Smooth muscle cell (in vitro differentiated cells): ENCODE data around the gene ID2. TPM values are rescaled to one million over a fixed set of nuclear protein-coding genes. Genes with fewer than 3 reads are reported as not detected.

Experiments used
- DNase-seq: peaks from one replicate; lab custom pipeline; 2025; ENCODE audit not compliant: unreplicated experiment; lab: John Stamatoyannopoulos, UW
- H2AFZ ChIP-seq: fragments of 200-600 bp; sonication (generic); 2 replicates; pipeline ENCODE4 v1.6.0; 2016; ENCODE audit warnings: antibody characterized with exemption, low read depth, mild to moderate bottlenecking
- H3F3A ChIP-seq: fragments of 200-600 bp; sonication (generic); 2 replicates; pipeline ENCODE4 v1.6.0; 2017; ENCODE audit warnings: antibody characterized with exemption, low read depth
- H3K27ac ChIP-seq: fragments of 200-600 bp; sonication (generic); 2 replicates; pipeline ENCODE4 v1.5.1; 2016; ENCODE audit warnings: low read depth, mild to moderate bottlenecking
- H3K27me3 ChIP-seq: fragments of 200-600 bp; sonication (generic); 2 replicates; pipeline ENCODE4 v1.6.1; 2016; ENCODE audit warnings: low read depth, mild to moderate bottlenecking
- H3K36me3 ChIP-seq: fragments of 200-600 bp; sonication (generic); 2 replicates; pipeline ENCODE4 v1.5.1; 2016; ENCODE audit warnings: low read depth
- H3K4me1 ChIP-seq: fragments of 200-600 bp; sonication (generic); 2 replicates; pipeline ENCODE4 v1.5.1; 2016; ENCODE audit warnings: low read depth
- H3K4me2 ChIP-seq: fragments of 200-600 bp; sonication (generic); 2 replicates; pipeline ENCODE4 v1.6.0; 2016; ENCODE audit warnings: mild to moderate bottlenecking
- H3K4me3 ChIP-seq: fragments of 200-600 bp; sonication (generic); 2 replicates; pipeline ENCODE4 v1.5.1; 2016; ENCODE audit warnings: mild to moderate bottlenecking
- H3K79me2 ChIP-seq: fragments of 200-600 bp; sonication (generic); 2 replicates; pipeline ENCODE4 v1.6.0; 2016; ENCODE audit warnings: low read depth, mild to moderate bottlenecking
- H3K9ac ChIP-seq: fragments of 200-600 bp; sonication (generic); 2 replicates; pipeline ENCODE4 v1.6.0; 2016; ENCODE audit warnings: low read depth
- H3K9me3 ChIP-seq: fragments of 200-600 bp; sonication (generic); replicated peaks from 2 replicates; pipeline ENCODE4 v1.5.1; 2016; ENCODE audit warnings: low read depth
- H4K20me1 ChIP-seq: fragments of 200-600 bp; sonication (generic); 2 replicates; pipeline ENCODE4 v1.6.0; 2016; ENCODE audit warnings: low read depth
- CTCF ChIP-seq: fragments of 200-600 bp; sonication (generic); IDR thresholded peaks from 2 replicates; pipeline ENCODE4 v1.5.1; 2017; ENCODE audit warnings: borderline replicate concordance, mild to moderate bottlenecking, antibody characterized with exemption; ENCODE audit not compliant: insufficient read depth, poor library complexity, severe bottlenecking
- WGBS: methylation state at CpG from one replicate; pipeline ENCODE4 v1.1.7; 2016; ENCODE audit warnings: low lambda C conversion rate; 5-methylcytosine and 5-hydroxymethylcytosine counted together
- polyA plus RNA-seq: library from polyadenylated mRNA; unstranded; fragments of >200 nt; fragmentation: Nextera tagmentation; extraction: Ambion mirVana; gene quantifications from 2 replicates; pipeline ENCODE4 v1.2.1, GENCODE V29; 2016
- total RNA-seq: library from RNA; depleted of rRNA; stranded (reverse); fragments of >200 nt; gene quantifications from 2 replicates; pipeline ENCODE4 v1.2.3, GENCODE V29; 2014

Gene ID2
- total and polyA plus RNA-seq, 2 experiments from 2014 or later, result 83.9 to 218 TPM

- Histone ChIP-seq H3K9ac (no peak overlapping the region), H3F3A (no peaks in the 10 kb centered on the region), H2AFZ (no peak overlapping the region), H3K27me3 (no peaks in the 10 kb centered on the region), H3K36me3 (no peaks in the 10 kb centered on the region), H4K20me1 (no peaks in the 10 kb centered on the region), H3K4me1 (peaks cover 47% of the 10 kb centered on the region), H3K9me3 (no peaks in the 10 kb centered on the region), H3K27ac (no peak overlapping the region), H3K79me2 (no peaks in the 10 kb centered on the region), H3K4me2 (no peak overlapping the region), H3K4me3 (no peak overlapping the region)
- WGBS, result 87% methylated on average over 16 of the region's 16 CpGs
- DNase-seq, result no peak
- no peak for TF ChIP-seq CTCF
These were observed 40.4 kb upstream of the ID2 start for GRCh38 chr2:8641301-8641965.

GRCh38 chr2:8642366-8643068 lies 39.3 kb upstream of the ID2 start:
- no peak overlapping the region for H3K4me3 ChIP-seq
- no peaks in the 10 kb centered on the region for H3K79me2 ChIP-seq
- H3K36me3 ChIP-seq, result no peaks in the 10 kb centered on the region
- H3K9me3 ChIP-seq, result no peaks in the 10 kb centered on the region
- no peak overlapping the region for H3K9ac ChIP-seq
- no peak overlapping the region for H3K27ac ChIP-seq
- peaks cover 36% of the 10 kb centered on the region for H3K4me1 ChIP-seq
- no peak overlapping the region for H2AFZ ChIP-seq
- no peak for DNase-seq
- H4K20me1 ChIP-seq, result no peaks in the 10 kb centered on the region
- no peak for TF ChIP-seq CTCF
- H3K27me3 ChIP-seq, result no peaks in the 10 kb centered on the region
- H3K4me2 ChIP-seq, result no peak overlapping the region
- 76% methylated on average over 12 of the region's 12 CpGs for WGBS
- H3F3A ChIP-seq, result no peaks in the 10 kb centered on the region

- no peak overlapping the region for H3K4me3 ChIP-seq
- H3K9ac ChIP-seq, result no peak overlapping the region
- TF ChIP-seq CTCF, result no peak
- H3K36me3 ChIP-seq, result no peaks in the 10 kb centered on the region
- no peaks in the 10 kb centered on the region for H4K20me1 ChIP-seq
- H3K4me1 ChIP-seq, result peaks cover 27% of the 10 kb centered on the region
- no peaks in the 10 kb centered on the region for H3K79me2 ChIP-seq
- no peak overlapping the region for H3K27ac ChIP-seq
- no peaks in the 10 kb centered on the region for H3F3A ChIP-seq
- H3K27me3 ChIP-seq, result no peaks in the 10 kb centered on the region
- WGBS, result 93% methylated on average over 7 of the region's 7 CpGs
- no peak for DNase-seq
- H2AFZ ChIP-seq, result no peak overlapping the region
- H3K9me3 ChIP-seq, result no peaks in the 10 kb centered on the region
- H3K4me2 ChIP-seq, result no peak overlapping the region
These were observed 38.4 kb upstream of the ID2 start for GRCh38 chr2:8643250-8643995.
